ENCODE results near the gene CLEC16A.

CLEC16A gene

DNA sequence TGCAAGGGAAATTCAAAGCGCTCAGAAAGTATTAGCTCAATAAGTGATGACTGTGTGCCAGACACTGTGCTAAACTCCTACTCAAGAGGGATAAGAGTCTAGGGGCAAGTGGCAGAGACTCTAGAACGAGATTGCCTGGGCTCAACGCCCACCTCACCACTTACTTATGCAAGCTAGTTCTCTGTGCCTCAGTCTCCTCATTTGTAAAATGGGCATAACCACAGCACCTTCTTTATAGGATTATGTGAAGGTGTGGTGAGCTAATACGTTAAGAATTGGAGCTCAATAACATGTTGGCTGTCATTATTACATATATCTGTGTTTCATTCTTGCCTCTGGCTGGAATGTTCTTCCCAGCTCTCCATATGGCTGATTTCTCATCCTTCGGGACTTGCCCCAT is 17.5 kb upstream of the CLEC16A start:
- no peak for DNase-seq

DNA sequence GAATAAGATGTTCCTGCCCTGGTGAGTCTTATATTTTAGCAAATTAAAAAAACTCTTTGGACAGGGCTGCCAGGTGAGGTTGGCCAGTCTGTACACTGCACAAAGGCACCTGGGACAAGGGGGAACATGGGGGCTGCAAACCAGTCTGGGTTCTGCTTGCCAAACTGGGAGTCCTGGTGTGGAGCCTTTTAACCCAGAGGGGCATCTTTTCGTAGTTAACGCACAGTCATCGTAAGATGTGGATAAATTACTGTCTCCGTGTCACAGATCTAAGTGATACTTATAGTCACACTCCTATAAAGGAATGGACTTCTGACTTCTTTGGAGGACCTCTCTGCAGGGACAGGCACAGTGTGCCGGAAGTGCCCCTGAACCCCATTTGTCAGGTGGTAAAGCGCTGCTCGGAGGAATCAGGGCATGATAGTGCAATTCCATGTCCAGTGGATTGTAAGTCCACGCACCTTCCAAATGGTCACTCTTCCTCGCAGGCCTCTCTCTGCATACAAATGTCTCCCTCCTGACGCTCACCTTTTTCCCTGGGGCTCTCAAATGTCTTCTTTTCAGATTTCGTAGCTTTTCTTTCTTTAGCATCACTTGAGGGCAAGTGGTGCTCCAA is 16.8 kb upstream of the CLEC16A start:
- DNase-seq, result no peak

DNA sequence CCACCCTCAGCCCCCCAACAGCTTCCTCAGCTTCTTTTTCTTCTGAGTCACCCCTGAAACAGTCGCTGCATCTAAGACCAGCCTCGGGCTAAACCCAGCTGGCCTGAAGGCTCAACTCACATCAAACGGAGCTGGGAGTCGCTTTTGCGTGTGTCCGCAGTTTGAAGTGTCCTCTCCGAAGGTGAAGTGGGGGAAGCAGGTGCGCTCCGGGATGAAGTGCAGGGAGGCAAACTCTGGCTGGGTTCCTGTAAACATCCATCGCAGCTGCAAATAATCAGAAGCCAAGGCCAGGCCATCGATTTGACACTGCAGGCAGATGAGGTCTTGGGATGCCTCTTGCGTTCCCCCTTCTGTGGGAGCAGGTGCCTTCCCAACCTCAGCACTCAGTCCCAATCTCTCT is 15.3 kb upstream of the CLEC16A start:
- peak; percentile 93 for DNase-seq

DNA sequence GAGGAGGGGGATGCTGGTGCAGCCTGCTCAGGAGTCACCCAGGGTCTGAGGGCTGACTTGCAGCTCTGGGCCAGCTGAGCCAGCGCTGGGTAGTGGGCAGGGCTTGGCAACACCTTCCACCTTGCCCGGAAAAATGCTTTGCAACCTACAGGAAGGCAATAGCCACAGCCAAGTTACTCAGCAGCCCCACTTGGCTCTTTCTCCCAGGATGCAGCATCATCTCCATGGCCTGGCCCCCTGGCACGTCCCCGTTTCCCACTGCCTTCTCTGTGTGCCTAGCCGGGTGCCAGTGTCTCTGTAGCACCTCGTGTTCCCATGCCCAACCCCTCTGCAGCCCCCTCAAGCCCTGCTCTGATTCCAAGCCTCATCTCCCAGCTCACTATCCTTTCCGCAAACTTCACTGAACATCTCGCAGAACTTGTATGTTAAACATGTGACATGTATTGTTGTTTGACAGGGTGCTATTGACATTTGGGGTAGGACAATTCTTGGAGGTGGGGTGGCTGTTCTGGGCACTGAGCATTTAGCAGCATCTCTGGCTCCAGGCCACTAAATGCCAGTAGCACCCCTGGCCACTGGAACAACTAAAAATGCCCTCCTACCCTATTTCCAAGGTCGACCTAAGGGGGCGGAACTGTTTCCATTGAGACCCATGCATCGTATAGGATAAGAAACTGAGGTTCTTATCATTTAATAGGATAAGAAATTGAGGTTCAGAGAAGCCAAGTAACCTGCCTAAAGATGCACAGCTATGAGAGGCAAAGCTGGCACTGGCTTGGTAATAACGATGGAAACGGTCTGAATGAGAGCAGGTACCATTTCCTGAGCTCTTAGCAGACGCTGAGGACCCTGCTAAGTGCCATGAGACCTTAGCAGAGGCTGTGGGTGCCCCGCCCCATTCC is 14.3 kb upstream of the CLEC16A start:
- DNase-seq, result peak; percentile 60

DNA sequence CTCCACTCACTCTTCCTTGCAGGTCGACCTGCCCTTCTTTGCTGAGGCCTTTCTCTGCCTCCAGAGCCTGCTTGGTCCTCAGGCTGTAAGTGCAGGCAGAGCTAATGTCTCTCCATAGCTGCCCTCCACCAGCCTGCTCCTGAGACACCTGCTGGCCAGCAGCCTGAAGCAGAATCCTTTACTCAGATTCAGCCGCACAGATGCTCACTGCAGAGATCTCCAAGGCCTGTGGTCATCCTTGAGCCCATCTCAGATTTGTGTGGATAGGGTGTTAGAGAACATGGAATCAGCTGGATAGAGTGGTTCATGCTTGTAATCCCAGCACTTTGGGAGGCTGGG is 13.6 kb upstream of the CLEC16A start:
- peak; percentile 24 for DNase-seq

DNA sequence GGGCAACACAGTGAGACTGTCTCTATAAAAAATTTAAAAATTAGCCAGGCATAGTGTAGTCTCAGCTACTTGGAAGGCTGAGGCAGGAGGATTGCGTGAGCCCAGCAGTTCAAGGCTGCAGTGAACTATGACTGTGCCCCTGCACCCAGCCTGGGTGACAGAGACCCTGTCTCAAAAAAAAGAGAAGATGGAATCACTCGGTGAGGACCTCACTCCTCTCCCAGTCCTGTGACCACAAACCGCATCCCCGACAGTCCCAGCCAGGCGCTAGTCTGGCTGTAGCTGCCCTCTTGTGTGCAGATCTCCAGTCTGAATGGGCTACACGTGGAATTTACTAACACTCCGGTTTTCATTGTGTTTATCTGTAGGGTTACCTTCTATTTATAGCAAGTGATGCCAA is 13.2 kb upstream of the CLEC16A start:
- DNase-seq, result no peak

DNA sequence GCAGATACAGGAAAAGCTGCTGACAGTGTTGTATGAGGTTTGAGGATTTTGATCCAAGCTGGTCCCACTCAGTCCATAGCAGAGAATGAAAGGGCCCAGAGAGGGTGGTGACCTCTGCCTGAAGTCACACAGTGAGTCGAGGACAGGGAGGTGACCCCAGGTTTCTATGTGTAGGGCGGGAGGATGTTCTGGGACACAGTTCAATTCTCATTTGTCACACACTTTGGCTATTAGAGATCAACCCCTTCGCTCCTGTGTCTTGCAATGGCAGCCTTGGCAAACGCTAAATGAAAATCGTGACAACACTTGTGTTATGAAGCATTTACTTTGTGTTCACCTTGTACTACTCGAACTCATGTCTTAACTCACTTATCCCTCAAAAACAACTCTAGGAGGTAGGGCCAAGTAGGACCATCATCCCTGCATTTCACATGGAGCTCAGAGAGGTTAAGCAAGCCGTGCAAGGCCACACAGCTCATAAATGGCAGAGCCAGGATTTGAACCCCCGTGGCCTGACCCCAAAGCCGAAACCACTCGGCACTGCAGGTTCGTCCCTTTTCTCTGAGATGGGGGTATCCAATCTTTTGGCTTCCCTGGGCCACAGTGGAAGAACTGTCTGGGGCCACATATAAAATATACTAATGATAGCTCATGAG is 12.3 kb upstream of the CLEC16A start:
- DNase-seq, result no peak

DNA sequence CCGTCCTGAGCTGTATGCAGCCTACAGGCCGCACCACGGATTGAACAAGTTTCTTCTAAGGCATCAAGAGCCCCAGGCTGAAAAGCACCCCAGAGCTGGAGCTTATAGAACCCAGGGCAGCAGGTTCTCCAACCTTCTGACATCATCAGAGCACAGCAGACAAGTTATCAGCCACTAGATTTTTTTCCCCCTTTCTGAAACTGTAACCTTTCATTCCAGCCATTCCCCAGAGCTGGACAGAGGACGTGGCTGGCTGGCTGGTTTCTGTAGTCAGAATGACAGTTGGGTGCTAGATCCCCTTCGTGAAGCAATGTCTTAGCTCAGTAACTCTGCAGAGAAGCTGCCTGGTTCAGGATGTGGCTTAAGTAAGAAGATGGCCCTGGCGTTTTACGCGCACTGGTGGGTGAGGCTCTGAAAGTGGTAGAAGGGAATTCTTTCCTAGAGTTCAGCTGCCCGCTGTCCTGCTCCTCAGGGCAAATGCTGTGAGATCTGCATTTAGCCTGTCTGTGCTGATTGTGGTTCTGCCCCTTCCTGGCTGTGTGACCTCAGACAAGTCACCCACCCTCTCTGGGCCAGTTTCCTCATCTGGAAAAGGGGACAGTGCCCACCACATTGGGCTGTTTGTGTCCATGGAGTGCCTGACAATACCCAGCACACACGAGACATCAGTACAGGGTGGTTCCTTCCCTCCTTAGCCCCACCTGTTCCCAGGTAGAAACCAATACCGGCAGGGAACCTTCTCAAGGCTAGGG is 11.2 kb upstream of the CLEC16A start:
- no peak for DNase-seq

DNA sequence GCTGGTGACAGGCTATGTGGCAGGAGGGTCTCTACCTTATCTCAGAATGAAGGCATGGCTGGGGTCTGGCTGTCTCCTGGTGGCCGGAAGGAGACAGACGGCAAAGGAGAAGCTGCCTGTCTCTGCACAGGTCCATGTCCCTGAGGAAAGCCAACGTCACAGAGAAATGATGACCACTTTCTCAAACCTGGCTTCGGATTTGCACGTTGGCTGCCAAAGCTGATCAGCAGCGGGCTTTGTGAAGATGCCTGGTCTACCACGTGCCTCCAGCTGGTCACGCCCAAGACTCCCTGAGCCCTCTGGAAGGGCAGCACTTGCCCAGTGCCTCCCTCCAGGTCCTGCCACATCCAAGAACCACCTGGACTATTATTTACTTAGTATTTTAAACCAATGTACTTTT is 10.5 kb upstream of the CLEC16A start:
- no peak for DNase-seq

DNA sequence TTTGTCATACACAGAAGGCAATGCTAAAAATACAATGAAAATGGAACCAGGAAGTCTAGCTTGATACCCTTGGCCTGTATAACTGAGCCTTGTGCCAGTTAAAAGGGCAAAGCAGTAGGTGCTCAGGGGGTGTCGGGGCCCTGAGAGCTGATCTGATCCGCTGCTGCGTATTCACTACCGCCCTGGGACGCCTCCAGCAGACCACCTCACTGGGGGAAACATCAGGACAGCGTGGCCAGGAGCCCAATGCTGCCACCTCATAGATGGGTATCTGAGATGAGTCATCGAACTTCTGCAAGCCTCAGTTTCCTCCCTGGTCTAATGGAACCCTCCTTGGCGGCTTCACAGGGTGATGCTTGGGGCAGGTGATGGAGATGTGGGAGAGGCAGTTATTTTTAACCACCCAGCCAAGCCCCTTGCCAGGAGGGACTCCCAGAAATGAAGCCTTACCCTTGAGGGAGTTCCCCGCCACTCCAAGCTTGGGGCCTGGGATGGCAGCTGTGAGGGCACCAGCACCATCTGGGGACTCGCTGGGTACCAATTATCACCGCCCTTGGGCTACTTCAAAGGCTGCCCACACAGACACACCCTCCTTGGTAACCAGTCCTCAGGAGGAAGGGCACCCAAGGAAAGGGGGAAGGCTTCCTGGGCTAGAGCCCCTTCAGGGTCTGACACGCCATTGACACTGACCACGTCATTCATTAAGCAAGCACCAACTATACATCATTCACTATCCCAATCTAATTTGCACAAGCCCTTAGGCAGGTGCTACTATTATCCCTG is 9.8 kb upstream of the CLEC16A start:
- DNase-seq, result no peak

DNA sequence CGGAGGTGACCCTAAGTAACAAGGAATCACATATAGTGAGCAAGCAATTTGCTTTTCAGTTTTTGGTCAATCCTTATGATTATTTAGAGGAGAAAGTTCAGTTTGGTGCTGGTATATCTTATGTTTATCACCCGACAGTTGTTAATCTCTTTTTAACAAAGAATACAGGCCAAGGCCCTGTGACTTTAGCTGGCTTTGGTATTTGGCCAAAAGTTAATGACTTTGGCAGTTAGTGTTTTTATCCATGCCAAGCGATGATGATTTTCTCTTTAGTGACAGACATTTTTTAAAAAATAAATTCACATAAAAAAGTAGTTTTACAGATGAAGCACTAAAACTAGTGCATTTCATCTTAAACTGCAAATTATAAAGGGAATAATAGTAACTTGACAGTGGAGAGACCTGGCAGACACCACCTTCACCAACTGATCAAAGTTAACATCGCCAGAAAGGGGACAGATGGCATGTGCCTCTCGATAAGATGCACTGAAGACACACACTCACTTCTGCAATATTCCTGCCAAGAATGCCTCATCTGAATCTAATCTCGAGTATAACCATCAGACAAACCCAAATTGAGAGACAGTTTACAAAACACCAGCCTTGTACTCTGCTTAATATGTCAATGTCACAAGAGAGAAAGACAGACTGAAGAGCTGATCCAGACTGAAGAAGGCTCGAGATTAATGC is 9.0 kb upstream of the CLEC16A start:
- DNase-seq, result no peak

DNA sequence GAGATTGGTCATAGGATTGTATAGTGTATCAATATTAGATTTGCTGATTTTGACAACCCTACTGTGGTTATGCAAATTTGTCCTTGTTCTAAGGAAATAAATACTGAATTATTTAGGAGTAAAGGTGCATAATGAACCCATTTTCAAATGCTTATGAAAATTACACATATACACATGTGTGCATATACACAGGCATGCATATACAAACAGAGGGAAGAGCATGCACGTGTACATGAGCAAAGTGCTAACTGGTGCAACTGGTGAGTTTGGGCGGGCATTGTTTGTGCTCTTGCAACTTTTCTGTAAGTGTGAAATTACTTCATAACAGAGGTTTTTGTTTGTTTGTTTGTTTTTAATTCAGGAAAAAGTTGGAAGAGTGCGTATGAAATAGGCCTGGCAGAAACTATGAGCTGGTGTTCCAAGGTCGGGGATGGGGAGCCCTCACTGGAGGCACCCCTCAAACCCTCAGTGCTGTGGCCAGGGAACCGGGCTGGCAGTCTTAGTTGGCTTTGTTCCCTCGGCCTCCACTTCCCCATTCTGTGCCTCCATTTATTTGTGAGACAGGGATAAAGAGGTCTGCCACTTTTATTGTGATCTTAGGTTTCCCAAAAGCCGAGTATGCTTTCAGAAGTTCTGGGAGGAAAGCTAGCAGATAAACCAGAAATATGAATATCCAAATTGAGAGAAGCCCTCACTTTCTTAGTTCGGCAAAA is 7.9 kb upstream of the CLEC16A start:
- DNase-seq, result no peak

DNA sequence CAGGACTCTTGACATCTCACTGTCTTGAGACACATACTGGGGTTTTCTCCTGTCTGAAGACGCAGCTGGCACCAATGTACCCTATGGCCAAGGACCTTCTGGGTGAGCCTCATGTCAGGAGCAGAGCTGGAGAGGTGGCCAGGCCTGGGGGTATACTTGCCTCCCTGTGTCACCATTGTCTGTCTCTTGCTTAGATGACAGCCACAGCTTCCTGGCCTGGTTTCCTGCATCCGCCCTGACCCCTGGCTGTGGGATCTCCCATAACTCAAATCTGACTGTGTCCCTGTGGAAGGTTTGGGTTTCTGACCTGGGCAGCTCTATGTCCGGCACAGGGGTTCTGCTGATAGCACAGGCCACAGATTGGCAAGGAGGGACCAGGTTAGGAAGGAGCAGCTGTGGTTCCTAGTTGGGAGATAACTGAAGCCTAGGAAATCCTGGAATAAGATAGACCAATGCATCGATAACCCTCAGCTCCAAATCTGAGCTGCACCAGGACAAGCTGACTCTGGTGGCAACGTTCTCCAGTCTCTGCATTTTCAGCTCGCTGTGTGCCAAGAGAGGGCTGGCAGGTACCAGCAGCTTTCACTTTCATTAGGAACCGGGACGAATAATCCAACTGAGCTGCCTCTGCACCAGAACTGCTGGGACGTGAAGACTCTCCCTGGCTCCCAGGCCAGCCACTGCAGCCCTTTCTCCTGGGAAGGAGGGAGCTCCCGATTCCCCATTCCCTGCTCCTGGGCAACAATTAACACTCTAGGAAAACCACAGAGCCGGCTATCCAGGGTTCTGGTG is 7.1 kb upstream of the CLEC16A start:
- no peak for DNase-seq

DNA sequence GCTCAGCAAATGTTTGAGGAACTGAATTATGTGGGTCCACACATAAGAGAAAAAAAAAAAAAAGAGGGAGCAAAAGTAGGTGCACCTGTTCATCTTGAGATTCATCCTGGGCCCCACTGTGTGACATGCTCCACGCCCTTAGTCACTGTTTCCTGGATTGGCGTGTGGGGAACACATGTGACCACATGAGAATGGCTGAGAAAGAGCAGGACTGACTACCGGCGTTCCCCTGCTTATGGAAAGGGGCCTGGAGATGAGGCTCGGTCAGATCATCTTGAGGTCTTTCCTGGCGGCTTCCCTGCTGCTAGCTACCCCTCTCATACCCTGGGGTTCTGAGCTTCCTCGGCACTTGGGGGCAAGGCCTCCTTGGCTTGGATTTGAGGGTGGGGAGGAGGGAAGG is 6.0 kb upstream of the CLEC16A start:
- DNase-seq, result no peak

DNA sequence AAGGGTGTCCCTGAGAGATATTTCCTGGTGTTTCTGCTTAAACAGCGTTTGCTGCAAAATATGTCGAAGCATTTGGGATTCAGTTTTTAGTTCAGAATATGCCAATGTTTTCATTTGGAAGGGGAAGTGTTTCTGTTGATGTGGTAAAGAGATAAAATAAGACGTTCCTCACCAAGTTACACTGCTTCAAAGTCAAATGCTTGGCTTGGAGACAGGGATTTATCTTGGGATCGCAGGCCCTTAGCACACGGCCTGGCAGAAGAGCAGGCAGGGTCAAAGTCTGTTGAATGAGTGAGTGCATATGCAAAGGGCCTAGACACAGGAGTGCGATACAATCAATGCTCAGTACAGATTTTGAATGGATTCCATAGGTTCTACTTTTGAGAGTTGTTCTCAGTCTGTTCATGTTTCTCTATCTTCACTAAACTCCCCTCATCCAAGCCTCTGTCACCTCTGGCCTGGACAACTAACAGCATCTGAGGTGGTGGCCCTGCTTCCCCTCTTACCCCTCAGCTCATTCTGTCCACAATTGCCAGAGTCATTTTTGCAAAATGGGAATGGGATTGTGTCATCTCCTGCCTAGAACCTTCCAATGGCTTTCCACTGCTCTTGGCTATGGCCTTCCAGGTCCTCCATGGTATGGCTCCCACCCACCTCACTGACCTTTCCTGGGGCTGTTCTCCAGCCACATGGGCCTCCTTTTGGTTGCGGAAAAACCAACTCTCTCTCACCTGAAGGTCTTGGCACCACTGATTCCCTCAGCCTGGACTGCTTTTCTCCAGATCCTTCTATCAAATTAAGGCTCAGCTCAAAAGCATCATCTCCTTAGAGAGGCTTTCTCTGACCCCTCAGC is 5.3 kb upstream of the CLEC16A start:
- no peak for DNase-seq

DNA sequence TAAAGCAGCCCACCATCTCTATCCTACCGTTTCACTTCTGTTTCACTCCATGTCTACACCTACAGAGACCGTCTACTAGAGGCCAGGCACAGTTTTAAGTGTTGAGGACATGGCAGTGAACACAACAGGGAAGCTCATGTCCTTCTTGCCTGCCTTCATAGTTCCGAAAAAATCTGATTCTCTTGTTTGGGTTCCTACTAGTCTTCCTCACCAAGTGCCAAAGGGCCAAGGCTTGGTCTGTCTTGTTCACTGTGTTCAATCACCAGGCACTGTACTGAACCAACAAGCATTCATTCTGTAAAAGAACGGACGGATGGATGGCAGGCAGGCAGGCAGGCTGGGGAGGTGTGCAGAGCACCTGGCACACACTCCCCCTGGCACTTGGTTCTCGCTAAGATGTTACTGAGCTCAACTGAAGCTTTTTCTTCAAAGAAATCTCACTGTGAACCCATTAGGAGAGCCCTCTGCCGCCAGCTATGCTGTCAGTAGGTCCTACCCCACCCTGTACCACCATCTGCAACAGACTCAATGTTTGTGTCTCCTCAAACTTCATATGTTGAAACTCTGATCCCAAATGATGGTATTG is 4.6 kb upstream of the CLEC16A start:
- no peak for DNase-seq

DNA sequence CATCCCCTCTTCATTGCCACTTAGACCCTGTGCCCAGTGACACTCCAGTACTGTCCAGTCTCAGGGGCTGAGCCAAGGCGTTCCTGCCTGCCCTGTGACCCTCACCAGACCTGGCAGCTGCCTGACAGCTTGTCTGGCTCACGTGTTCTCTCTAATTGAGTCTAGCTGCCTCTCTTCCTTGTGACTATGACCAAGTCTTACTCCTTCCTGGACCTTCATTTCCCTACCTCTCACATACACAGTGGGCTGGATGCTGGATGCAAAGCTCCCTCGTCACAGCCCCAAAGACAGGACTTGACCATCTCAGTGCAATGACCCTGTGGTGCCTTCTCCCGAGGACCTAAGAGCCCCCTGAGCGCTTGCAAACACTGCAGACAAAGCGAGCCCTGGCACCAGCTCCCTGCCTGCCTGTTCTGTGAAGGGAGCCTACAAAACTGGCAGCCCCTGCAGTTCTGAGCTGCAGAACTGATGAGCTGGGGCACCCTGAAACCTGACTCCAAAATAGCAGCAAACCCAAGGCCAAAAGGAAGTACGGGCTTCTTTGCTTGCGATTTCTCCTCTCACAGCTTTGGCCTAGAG is 3.8 kb upstream of the CLEC16A start:
- DNase-seq, result no peak

DNA sequence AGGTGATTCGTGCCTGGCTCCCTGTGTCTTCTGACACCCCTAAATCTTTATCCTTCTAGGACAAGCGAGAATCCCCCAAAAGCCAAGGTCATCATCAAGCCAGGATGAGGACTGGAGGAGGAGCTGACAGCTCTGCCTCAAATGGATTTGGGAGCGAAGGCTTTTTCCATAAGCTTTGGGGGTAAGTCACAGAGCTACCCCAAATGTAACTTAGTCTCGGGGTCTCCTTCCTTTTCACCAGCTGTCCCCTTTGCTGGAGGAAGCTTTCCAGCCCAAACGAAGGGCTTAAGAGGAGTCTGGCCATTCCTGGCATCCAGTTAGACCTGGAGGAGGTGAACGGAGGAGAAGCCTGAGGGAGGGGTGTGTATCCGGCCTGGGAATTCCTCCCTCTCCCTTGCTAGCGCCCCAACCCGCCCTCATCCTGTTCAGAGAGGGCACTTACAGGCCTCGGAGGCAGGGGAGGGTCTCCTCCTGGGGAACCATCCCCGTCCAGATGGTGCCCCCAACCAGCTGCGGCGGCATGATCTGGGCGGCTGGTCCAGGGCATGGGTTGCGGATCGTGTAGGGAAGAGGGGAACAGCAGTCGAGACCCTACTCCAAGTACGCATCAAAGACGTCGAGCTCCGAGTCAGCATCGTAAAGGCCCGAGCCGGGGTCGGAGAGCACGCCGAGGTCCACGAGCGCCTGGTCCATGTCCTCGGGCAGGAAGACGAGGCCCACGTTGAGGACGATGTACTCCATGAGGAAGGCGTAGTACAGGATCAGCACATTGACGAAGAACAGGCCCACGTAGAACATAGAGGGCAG is 3.0 kb upstream of the CLEC16A start:
- DNase-seq, result no peak
